DMS79 treated with DMSO at 0.1 percent for 48 hours (cell line): ENCODE results near the gene CCNJL.

Experiments
- DNase-seq: peaks from one replicate; lab custom pipeline; 2025; lab: John Stamatoyannopoulos, UW

The CCNJL gene

DNA sequence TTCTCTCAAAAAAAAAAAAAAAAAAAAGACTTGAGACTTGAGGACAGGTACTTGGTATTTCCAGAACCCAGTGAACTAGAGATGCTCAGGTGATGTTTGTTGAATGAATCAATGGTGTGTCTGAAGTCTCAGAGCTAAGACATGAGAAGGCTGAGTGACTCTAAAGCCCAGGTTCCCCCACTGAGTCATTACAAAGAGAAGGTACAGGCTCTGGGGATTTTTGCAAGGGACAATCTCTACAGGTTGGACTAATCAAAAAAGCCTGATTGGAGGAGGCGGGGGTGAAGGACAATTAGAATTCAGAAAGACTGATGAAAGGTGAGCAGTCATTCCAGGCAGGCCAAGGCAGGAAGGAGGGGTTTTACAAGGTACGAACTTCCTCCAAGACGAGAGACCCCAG is 91.3 kb downstream of the CCNJL start:
- no peak for DNase-seq

DNA sequence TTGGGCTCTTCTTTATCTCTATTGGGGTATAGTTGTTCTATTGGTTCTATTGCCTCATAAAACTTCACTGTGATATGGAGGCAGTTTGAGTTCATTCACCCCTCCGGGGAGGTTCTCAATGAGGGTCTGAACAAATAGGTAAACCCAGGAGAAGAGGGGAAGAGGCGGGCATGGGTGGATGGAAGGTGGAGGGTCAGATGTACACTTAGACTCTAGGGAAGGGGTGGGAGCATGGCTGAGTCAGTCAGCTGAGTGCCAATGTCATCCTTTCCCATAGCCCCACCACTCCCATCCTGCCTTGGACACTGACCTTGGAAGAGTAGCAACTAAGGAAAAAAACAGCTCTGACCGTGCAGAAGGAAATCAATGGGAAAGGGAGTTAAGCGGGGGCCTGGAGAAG is 93.0 kb downstream of the CCNJL start:
- no peak for DNase-seq

DNA sequence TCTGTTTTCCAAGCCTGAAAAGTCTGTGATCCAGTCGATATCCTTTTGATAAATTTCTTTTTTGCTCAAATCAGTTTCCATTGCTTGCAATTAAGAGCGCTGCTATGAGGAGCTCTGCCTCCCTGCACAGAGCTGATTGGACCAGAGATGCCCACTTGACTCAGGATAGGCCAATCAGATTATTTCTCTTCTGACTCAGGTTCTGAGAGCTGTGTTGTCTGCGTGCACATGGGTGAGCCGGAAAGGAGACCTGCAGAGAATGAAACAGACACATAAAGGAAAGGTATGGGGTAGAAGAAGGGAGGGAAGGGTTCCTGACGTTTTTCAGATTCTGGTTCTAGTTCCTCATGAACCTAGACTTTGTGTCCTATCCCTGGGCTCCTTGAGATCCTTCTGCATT is 98.8 kb downstream of the CCNJL start:
- no peak for DNase-seq

DNA sequence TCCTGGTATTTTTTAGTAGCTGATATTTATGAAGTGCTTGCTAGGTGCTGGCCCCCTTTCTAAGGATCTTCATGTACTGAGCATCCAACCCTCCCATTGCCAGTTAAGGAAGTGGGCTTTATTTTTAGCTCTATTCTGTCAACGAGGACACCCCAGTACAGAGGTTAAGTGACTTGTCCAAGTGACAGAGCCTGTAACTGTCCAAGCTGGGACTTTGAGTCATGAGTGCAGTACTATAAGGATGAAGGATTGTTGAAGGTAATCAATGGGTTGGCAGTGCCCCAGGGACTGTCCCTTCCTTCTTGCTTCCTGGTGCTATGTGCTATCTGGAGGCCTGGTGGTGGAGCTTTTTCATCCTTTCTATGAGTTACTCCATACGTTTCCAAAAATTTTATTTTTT is 101.0 kb downstream of the CCNJL start:
- no peak for DNase-seq

DNA sequence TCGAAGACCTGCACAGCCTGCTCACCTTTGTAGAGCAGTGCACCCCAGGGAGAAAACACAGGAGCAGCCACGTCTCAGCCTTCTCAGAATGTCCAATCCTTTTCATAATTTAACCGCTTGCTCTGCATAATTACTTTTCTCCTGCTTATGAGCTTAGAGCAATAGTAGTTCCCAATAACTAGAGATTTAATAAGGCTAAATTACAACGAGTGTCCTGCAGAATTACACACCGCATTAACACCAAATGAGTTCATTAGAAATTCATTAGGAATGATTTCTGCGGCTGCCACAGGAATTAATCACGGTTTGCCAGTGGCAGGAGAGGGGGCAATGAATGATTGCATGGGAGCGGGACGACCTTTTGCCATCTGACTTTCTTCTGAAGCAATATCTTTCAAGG is 101.8 kb downstream of the CCNJL start:
- DNase-seq, result no peak

DNA sequence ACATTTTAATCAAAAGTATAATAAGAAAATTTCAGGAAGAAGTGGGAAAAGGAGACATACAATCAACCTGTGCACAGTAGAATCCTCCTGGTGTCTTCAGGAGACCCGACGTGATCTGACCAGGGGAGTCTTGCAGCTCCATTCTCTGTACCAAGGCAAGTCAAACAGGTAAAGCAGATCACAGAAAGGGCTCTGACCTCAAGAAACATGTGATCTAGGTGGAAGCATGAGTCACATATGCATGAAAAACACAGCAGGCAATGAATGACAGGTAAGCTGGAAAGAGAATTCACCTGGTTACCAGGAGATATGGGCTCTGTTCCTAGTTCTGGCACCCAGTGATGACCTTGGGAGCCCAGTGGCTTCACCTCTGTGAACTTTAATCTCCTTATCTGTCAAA is 102.4 kb downstream of the CCNJL start:
- no peak for DNase-seq

DNA sequence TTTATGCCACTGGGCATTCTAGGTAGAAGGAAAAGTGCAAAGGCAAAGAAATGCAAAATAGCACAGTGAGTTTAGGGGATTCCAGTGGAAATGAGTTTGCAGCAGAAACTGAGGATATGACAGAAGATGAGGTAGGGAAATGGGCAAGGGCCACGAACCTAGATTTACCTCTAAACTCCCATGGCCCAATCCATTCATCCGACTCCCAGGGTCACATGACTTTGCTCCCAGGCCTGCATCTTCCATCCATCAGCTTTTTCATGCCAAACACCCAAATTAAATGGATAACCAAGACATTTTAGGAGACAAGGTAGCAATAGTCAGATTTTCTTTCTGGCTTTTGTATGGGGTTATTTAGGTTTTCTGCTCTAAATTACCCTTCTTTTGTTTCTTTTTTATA is 105.3 kb downstream of the CCNJL start:
- no peak for DNase-seq
